GM18505 (cell line): ENCODE data around the gene HACE1.

Experiments
- ATAC-seq: cut with Tn5 transposase; IDR thresholded peaks from one replicate; pipeline ENCODE4 v1.9.1; 2021; ENCODE audit not compliant: unreplicated experiment
- POLR2A ChIP-seq: IDR thresholded peaks from 4 replicates; pipeline ENCODE4 v1.6.1; 2011; ENCODE audit warnings: borderline replicate concordance; ENCODE audit not compliant: insufficient read depth, insufficient read length; ENCODE audit errors: extremely low read depth

Gene HACE1

GRCh38 chr6:104699593-104700329 is 160.0 kb downstream of the HACE1 start:
- no peak for ATAC-seq
- TF ChIP-seq POLR2A = no peak

GRCh38 chr6:104698979-104699378 is 160.7 kb downstream of the HACE1 start:
- no peak for TF ChIP-seq POLR2A
- no peak for ATAC-seq

- ATAC-seq = no peak
- no peak for TF ChIP-seq POLR2A
Observed at GRCh38 chr6:104692008-104692407, 167.7 kb downstream of the HACE1 start.

GRCh38 chr6:104689551-104690205 is 170.0 kb downstream of the HACE1 start:
- no peak for ATAC-seq

GRCh38 chr6:104688283-104688969 is 171.3 kb downstream of the HACE1 start:
- no peak for TF ChIP-seq POLR2A
- ATAC-seq = no peak

More at GRCh38 chr6:104689551-104690205, 170.0 kb downstream of the HACE1 start:
- no peak for TF ChIP-seq POLR2A

- no peak for TF ChIP-seq POLR2A
- ATAC-seq = no peak
Observed at GRCh38 chr6:104686550-104687175, 173.1 kb downstream of the HACE1 start.

GRCh38 chr6:104685871-104686549 is 173.7 kb downstream of the HACE1 start:
- TF ChIP-seq POLR2A = no peak

GRCh38 chr6:104684911-104685415 is 174.8 kb downstream of the HACE1 start:
- no peak for TF ChIP-seq POLR2A

More at GRCh38 chr6:104685871-104686549, 173.7 kb downstream of the HACE1 start:
- ATAC-seq = no peak

GRCh38 chr6:104683809-104684208 is 175.9 kb downstream of the HACE1 start:
- TF ChIP-seq POLR2A = no peak
- no peak for ATAC-seq

More at GRCh38 chr6:104684911-104685415, 174.8 kb downstream of the HACE1 start:
- ATAC-seq = no peak

GRCh38 chr6:104682722-104683643 is 176.7 kb downstream of the HACE1 start:
- TF ChIP-seq POLR2A = no peak
- peak; percentile 83 for ATAC-seq

GRCh38 chr6:104680539-104680938 is 179.2 kb downstream of the HACE1 start:
- TF ChIP-seq POLR2A = no peak
- no peak for ATAC-seq
